ENCODE measurements around the gene SLC8A1. TPM values are rescaled to one million over a fixed set of nuclear protein-coding genes. Genes with fewer than 3 reads are reported as not detected.

The SLC8A1 gene
- total and polyA plus RNA-seq, 10 of the 15 experiments (the other 5 are each of a cell fraction or from before 2014, with no cell fraction given): under 0.01 to 1.2 (median 0.01) TPM; not detected in 3

GRCh38 chr2:40339026-40339425 is 112.9 kb downstream of the SLC8A1 start:
- ChIA-PET RAD21 (ENCODE audit: unreplicated experiment) (no interaction called here), CTCF (no interaction called here), SMC1A (ENCODE audit: uncharacterized antibody, unreplicated experiment) (no interaction called here), POLR2A (no interaction called here)
- Histone ChIP-seq H2AFZ (ENCODE audit: control insufficient read depth, low read depth, low read length) (no peak overlapping the region), H3K27ac (ENCODE audit: control insufficient read depth, insufficient read depth) (no peak overlapping the region), H3K4me3 (no peak overlapping the region), H3K9ac (ENCODE audit: control insufficient read depth, insufficient read depth, low read length) (no peak overlapping the region), H3K36me3 (ENCODE audit: control insufficient read depth in 2 of 2, insufficient read depth in 2 of 2, low read length in 1 of 2) (no peaks in the 10 kb centered on the region), H3K27me3 (replicated peaks in 1 of 2; ENCODE audit: control insufficient read depth in 2 of 2, insufficient read depth in 2 of 2, low read length in 1 of 2) (no peaks in the 10 kb centered on the region), H3K4me1 (ENCODE audit: control insufficient read depth, insufficient read depth, low read length) (no peaks in the 10 kb centered on the region), H4K20me1 (ENCODE audit: control insufficient read depth, insufficient read depth) (no peaks in the 10 kb centered on the region), H3K4me2 (ENCODE audit: control insufficient read depth, insufficient read depth) (no peak overlapping the region), H3K79me2 (ENCODE audit: control insufficient read depth, insufficient read depth, low read length) (no peaks in the 10 kb centered on the region), H3K9me3 (replicated peaks; ENCODE audit: control insufficient read depth, insufficient read depth, low read length) (no peaks in the 10 kb centered on the region)
- no TSS peak for BruUV-seq (replicated peaks)
- TF ChIP-seq ESRRA (IDR thresholded peaks at IDR 0.05; ENCODE audit: low read length) (no peak), HSF1 (IDR thresholded peaks at IDR 0.05; ENCODE audit: low read depth, low read length) (no peak), NR2F1 (conservative IDR thresholded peaks at IDR 0.05) (no peak), ZNF622 (IDR thresholded peaks at IDR 0.05) (no peak), ZNF384 (IDR thresholded peaks at IDR 0.05; ENCODE audit: borderline replicate concordance, low read depth, low read length) (no peak), LARP7 (IDR thresholded peaks at IDR 0.05) (no peak), ZNF207 (IDR thresholded peaks at IDR 0.05; ENCODE audit: borderline replicate concordance) (no peak), EED (IDR thresholded peaks at IDR 0.05; ENCODE audit: low read depth) (no peak), CEBPB (IDR thresholded peaks at IDR 0.05; ENCODE audit: borderline replicate concordance in 1 of 2, low read depth in 2 of 2, low read length in 2 of 2) (no peak), BCL3 (IDR thresholded peaks at IDR 0.05; ENCODE audit: borderline replicate concordance, insufficient read depth, low read depth, low read length, poor library complexity, severe bottlenecking) (no peak), CTCF (IDR thresholded peaks at IDR 0.05 in 2 of 3, conservative IDR thresholded peaks at IDR 0.05 in 1 of 3; ENCODE audit: control insufficient read depth in 2 of 3, extremely low read depth in 1 of 3, insufficient read depth in 1 of 3, low read depth in 3 of 3, low read length in 3 of 3) (no peak), BMI1 (IDR thresholded peaks at IDR 0.05; ENCODE audit: borderline replicate concordance) (no peak), PKNOX1 (IDR thresholded peaks at IDR 0.05) (no peak)
- TF ChIP-seq, protein P1, sequence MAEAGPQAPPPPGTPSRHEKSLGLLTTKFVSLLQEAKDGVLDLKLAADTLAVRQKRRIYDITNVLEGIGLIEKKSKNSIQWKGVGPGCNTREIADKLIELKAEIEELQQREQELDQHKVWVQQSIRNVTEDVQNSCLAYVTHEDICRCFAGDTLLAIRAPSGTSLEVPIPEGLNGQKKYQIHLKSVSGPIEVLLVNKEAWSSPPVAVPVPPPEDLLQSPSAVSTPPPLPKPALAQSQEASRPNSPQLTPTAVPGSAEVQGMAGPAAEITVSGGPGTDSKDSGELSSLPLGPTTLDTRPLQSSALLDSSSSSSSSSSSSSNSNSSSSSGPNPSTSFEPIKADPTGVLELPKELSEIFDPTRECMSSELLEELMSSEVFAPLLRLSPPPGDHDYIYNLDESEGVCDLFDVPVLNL (IDR thresholded peaks at IDR 0.05; ENCODE audit: low read depth, low read length): no peak
- TF ChIP-seq, protein P2, sequence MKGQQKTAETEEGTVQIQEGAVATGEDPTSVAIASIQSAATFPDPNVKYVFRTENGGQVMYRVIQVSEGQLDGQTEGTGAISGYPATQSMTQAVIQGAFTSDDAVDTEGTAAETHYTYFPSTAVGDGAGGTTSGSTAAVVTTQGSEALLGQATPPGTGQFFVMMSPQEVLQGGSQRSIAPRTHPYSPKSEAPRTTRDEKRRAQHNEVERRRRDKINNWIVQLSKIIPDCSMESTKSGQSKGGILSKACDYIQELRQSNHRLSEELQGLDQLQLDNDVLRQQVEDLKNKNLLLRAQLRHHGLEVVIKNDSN (IDR thresholded peaks at IDR 0.05; ENCODE audit: borderline replicate concordance, extremely low read length, insufficient read depth, low read depth, low read length): no peak
- in situ Hi-C loops (cut with MboI) (no loop called here), intact Hi-C loops (cut with micrococcal nuclease; ENCODE audit: unreplicated experiment) (no loop called here)
- FAIRE-seq (no peak), ATAC-seq (no peak), DNase-seq (ENCODE audit: low read depth, low spot score) (no peak)
- WGBS (ENCODE audit: insufficient coverage, insufficient replicate concordance, low lambda C conversion rate, missing lambda C conversion rate): 87% methylated on average over 3 of the region's 3 CpGs

Data from GM12878 (cell line).